ENCODE data around the gene DMTF1. TPM values are rescaled to one million over a fixed set of nuclear protein-coding genes. Genes with fewer than 3 reads are reported as not detected.
A peak's percentile ranks its signal among the peaks of the same experiment; 100 is the strongest.

DMTF1 gene
- total RNA-seq, 1 donor from 2014 or later = 168 TPM

GRCh38 chr7:87213811-87214210 lies 61.6 kb downstream of the DMTF1 start:
- peaks cover 3% of the 10 kb centered on the region for H3K27me3 Mint-ChIP-seq (ENCODE audit: unreplicated experiment)
- DNase-seq = no peak
- no peak overlapping the region for H3K27ac Mint-ChIP-seq (ENCODE audit: unreplicated experiment)
- H3K4me1 Mint-ChIP-seq (ENCODE audit: low read depth, unreplicated experiment) = no peaks in the 10 kb centered on the region
- H3K9me3 Mint-ChIP-seq (ENCODE audit: unreplicated experiment) = peaks cover 2% of the 10 kb centered on the region
- TF ChIP-seq CTCF (IDR thresholded peaks at IDR 0.05; ENCODE audit: partially characterized antibody, unreplicated experiment) = no peak
- H3K4me3 Mint-ChIP-seq (ENCODE audit: unreplicated experiment) = no peak overlapping the region
- peaks cover 6% of the 10 kb centered on the region for H3K36me3 Mint-ChIP-seq (ENCODE audit: unreplicated experiment)

GRCh38 chr7:87215046-87215445 lies 62.8 kb downstream of the DMTF1 start:
- no peaks in the 10 kb centered on the region for H3K36me3 Mint-ChIP-seq (ENCODE audit: unreplicated experiment)
- H3K4me1 Mint-ChIP-seq (ENCODE audit: low read depth, unreplicated experiment) = no peaks in the 10 kb centered on the region
- H3K27me3 Mint-ChIP-seq (ENCODE audit: unreplicated experiment) = peaks cover 7% of the 10 kb centered on the region
- DNase-seq = no peak
- H3K27ac Mint-ChIP-seq (ENCODE audit: unreplicated experiment) = no peak overlapping the region
- no peaks in the 10 kb centered on the region for H3K9me3 Mint-ChIP-seq (ENCODE audit: unreplicated experiment)
- no peak overlapping the region for H3K4me3 Mint-ChIP-seq (ENCODE audit: unreplicated experiment)
- TF ChIP-seq CTCF (IDR thresholded peaks at IDR 0.05; ENCODE audit: partially characterized antibody, unreplicated experiment) = no peak

- Mint-ChIP-seq H3K36me3 (ENCODE audit: unreplicated experiment) (no peaks in the 10 kb centered on the region), H3K27me3 (ENCODE audit: unreplicated experiment) (peaks cover 7% of the 10 kb centered on the region), H3K27ac (ENCODE audit: unreplicated experiment) (no peak overlapping the region), H3K9me3 (ENCODE audit: unreplicated experiment) (no peaks in the 10 kb centered on the region), H3K4me1 (ENCODE audit: low read depth, unreplicated experiment) (no peaks in the 10 kb centered on the region), H3K4me3 (ENCODE audit: unreplicated experiment) (no peak overlapping the region)
- DNase-seq = no peak
- no peak for TF ChIP-seq CTCF (IDR thresholded peaks at IDR 0.05; ENCODE audit: partially characterized antibody, unreplicated experiment)
Observed at GRCh38 chr7:87216701-87217508, 64.7 kb downstream of the DMTF1 start.

- Mint-ChIP-seq H3K4me3 (ENCODE audit: unreplicated experiment) (peak overlapping the region; percentile 91), H3K9me3 (ENCODE audit: unreplicated experiment) (no peaks in the 10 kb centered on the region), H3K36me3 (ENCODE audit: unreplicated experiment) (no peaks in the 10 kb centered on the region), H3K27ac (ENCODE audit: unreplicated experiment) (no peak overlapping the region), H3K27me3 (ENCODE audit: unreplicated experiment) (peaks cover 7% of the 10 kb centered on the region), H3K4me1 (ENCODE audit: low read depth, unreplicated experiment) (no peaks in the 10 kb centered on the region)
- no peak for TF ChIP-seq CTCF (IDR thresholded peaks at IDR 0.05; ENCODE audit: partially characterized antibody, unreplicated experiment)
- DNase-seq = no peak
Observed at GRCh38 chr7:87217983-87218653, 65.9 kb downstream of the DMTF1 start.

Data from glutamatergic neuron (in vitro differentiated cells).